GM12878 (cell line): ENCODE data around the gene HOXA1. TPM values are rescaled to one million over a fixed set of nuclear protein-coding genes. Genes with fewer than 3 reads are reported as not detected.

Experiments used
- ATAC-seq: fragments of 200-7000 bp; cut with Tn5 transposase; 3 replicates; pipeline ENCODE4 v1.9.1; 2020; ENCODE audit warnings: mild to moderate bottlenecking, moderate library complexity
- BruUV-seq: library from RNA; stranded (reverse); fragments of 400-500 nt; replicated peaks from 2 replicates; lab custom pipeline; 2021; lab: Mats Ljungman, UMichigan
- CTCF ChIA-PET: fragments of 300-600 bp; sonication (Branson Sonifier 250); formaldehyde crosslinking; extraction: SDS; loops from one replicate; lab custom pipeline; 2021; ENCODE audit warnings: inconsistent platforms; lab: Yijun Ruan, JAX
- POLR2A ChIA-PET: fragments of 350-600 bp; formaldehyde crosslinking; extraction: SDS; loops from one replicate; lab custom pipeline; 2021; ENCODE audit warnings: inconsistent platforms; lab: Charles Lee
- RAD21 ChIA-PET: fragments of 300-600 bp; sonication (Branson Sonifier 250); formaldehyde crosslinking; loops from one replicate; lab custom pipeline; 2023; ENCODE audit warnings: antibody characterized with exemption; ENCODE audit not compliant: unreplicated experiment; lab: Charles Lee
- SMC1A ChIA-PET: fragments of 300-600 bp; sonication (Branson Sonifier 250); formaldehyde crosslinking; loops from one replicate; lab custom pipeline; 2023; ENCODE audit not compliant: unreplicated experiment, uncharacterized antibody; lab: Charles Lee
- DNase-seq: peaks from one replicate; pipeline ENCODE4 v3.0.0-alpha.2; 2011; ENCODE audit warnings: low read depth, low spot score
- FAIRE-seq: peaks from 3 replicates; lab custom pipeline; 2011; peaks lifted over from hg19 to GRCh38; lab: Jason Lieb, UNC
- H2AFZ ChIP-seq: 2 replicates; pipeline ENCODE4 v1.6.0; 2011; ENCODE audit warnings: low read depth, low read length, control low read depth; ENCODE audit not compliant: control insufficient read depth
- H3K27ac ChIP-seq: 2 replicates; pipeline ENCODE4 v1.5.1; 2011; ENCODE audit warnings: control low read depth; ENCODE audit not compliant: control insufficient read depth, insufficient read depth
- H3K27me3 ChIP-seq, 2 experiments: replicated peaks in 1 of 2; 2 replicates each; pipeline versions ENCODE4 v1.6.0 to v1.6.1; 2011; ENCODE audit warnings: low read length in 1 of 2; ENCODE audit not compliant: control insufficient read depth in 2 of 2, insufficient read depth in 2 of 2
- H3K36me3 ChIP-seq, 2 experiments: 2 replicates each; pipeline ENCODE4 v1.5.1; 2011; ENCODE audit warnings: low read length in 1 of 2; ENCODE audit not compliant: control insufficient read depth in 2 of 2, insufficient read depth in 2 of 2
- H3K4me1 ChIP-seq: 2 replicates; pipeline ENCODE4 v1.6.1; 2011; ENCODE audit warnings: mild to moderate bottlenecking, low read length, moderate library complexity, mixed read lengths; ENCODE audit not compliant: control insufficient read depth, insufficient read depth
- H3K4me2 ChIP-seq: 2 replicates; pipeline ENCODE4 v1.6.0; 2011; ENCODE audit warnings: control low read depth; ENCODE audit not compliant: control insufficient read depth, insufficient read depth
- H3K4me3 ChIP-seq: fragments of 200-600 bp; sonication (generic); 2 replicates; pipeline ENCODE4 v1.5.1; 2016
- H3K79me2 ChIP-seq: 2 replicates; pipeline ENCODE4 v1.6.0; 2011; ENCODE audit warnings: low read length; ENCODE audit not compliant: control insufficient read depth, insufficient read depth
- H3K9ac ChIP-seq: 2 replicates; pipeline ENCODE4 v1.8.0; 2011; ENCODE audit warnings: low read length, control low read depth, mixed read lengths; ENCODE audit not compliant: control insufficient read depth, insufficient read depth
- H3K9me3 ChIP-seq: replicated peaks from 3 replicates; pipeline ENCODE4 v1.5.1; 2011; ENCODE audit warnings: mild to moderate bottlenecking, low read length; ENCODE audit not compliant: control insufficient read depth, insufficient read depth
- H4K20me1 ChIP-seq: 2 replicates; pipeline ENCODE4 v1.6.0; 2011; ENCODE audit not compliant: control insufficient read depth, insufficient read depth
- CEBPB ChIP-seq, 2 experiments: fragments of 150-350 bp in 1 of 2; IDR thresholded peaks; 2 replicates each; pipeline ENCODE4 v1.6.1; 2012 to 2014; ENCODE audit warnings: low read depth in 2 of 2, low read length in 2 of 2, borderline replicate concordance in 1 of 2, inconsistent platforms in 1 of 2
- CHD4 ChIP-seq: fragments of 200-600 bp; sonication (generic); IDR thresholded peaks from 2 replicates; pipeline ENCODE4 v1.6.1; 2016; ENCODE audit warnings: mild to moderate bottlenecking
- GABPA ChIP-seq: IDR thresholded peaks from 2 replicates; pipeline ENCODE4 v1.6.1; 2014; ENCODE audit warnings: antibody characterized with exemption, low read depth, mild to moderate bottlenecking, inconsistent platforms
- JUND ChIP-seq: IDR thresholded peaks from 2 replicates; pipeline ENCODE4 v1.6.1; 2012; ENCODE audit warnings: low read depth, mild to moderate bottlenecking, low read length, improper control_type of control experiment, moderate library complexity
- KAT2A ChIP-seq: conservative IDR thresholded peaks from 2 replicates; pipeline ENCODE4 v1.6.1; 2011; ENCODE audit warnings: low read depth, low read length; ENCODE audit not compliant: control insufficient read depth
- KDM1A ChIP-seq: fragments of 200-600 bp; sonication (generic); IDR thresholded peaks from 2 replicates; pipeline ENCODE4 v1.6.1; 2016; ENCODE audit warnings: borderline replicate concordance
- NFIC ChIP-seq: IDR thresholded peaks from 2 replicates; pipeline ENCODE4 v1.6.1; 2012; ENCODE audit warnings: low read depth, mild to moderate bottlenecking, inconsistent platforms, low read length, moderate library complexity
- RAD21 ChIP-seq: IDR thresholded peaks from 2 replicates; pipeline ENCODE4 v1.6.1; 2011; ENCODE audit warnings: mild to moderate bottlenecking, low read depth, low read length, moderate library complexity; ENCODE audit not compliant: insufficient read depth
- SIN3A ChIP-seq: IDR thresholded peaks from 2 replicates; pipeline ENCODE4 v1.6.1; 2012; ENCODE audit warnings: low read depth, low read length, improper control_type of control experiment
- SMAD1 ChIP-seq: fragments of 450-650 bp; IDR thresholded peaks from 2 replicates; pipeline ENCODE4 v1.6.1; 2018; ENCODE audit warnings: mild to moderate bottlenecking, low read depth; ENCODE audit not compliant: partially characterized antibody
- WGBS: methylation state at CpG from one replicate; pipeline ENCODE4 v1.1.6; 2016; ENCODE audit warnings: low lambda C conversion rate; ENCODE audit not compliant: insufficient replicate concordance, insufficient coverage; ENCODE audit errors: missing lambda C conversion rate; 5-methylcytosine and 5-hydroxymethylcytosine counted together
- in situ Hi-C: fragments of 300-500 bp; cut with MboI; formaldehyde crosslinking; loops from 9 replicates; pipeline ENCODE4 v1.14.3; 2018; ENCODE audit warnings: mixed read lengths
- intact Hi-C: fragments of 100-400 bp; cut with micrococcal nuclease; formaldehyde crosslinking; loops from one replicate; pipeline ENCODE4 v1.14.2; 2022; ENCODE audit not compliant: unreplicated experiment
- polyA plus RNA-seq, 11 experiments: library from polyadenylated mRNA; depleted of rRNA in 4 of 11; unstranded in 6 of 11; stranded (reverse) in 5 of 11; fragments of >200 nt; fragmentation: Nextera tagmentation in 4 of 11; fragmentation: Illumina TruSeq in 1 of 11; extraction: Ambion mirVana in 4 of 11; extraction: Trizol in 1 of 11; gene quantifications; 1 replicate in 1 of 11; 2 replicates in 10 of 11; pipeline versions ENCODE4 v1.2.1 to v1.2.3, GENCODE V29; 2011 to 2016; ENCODE audit warnings: inconsistent platforms in 2 of 11, missing spikeins in 2 of 11, low read depth in 1 of 11
- total RNA-seq, 4 experiments: library from RNA; depleted of rRNA in 3 of 4; stranded (reverse); fragments of >200 nt in 3 of 4; fragmentation: Illumina TruSeq in 1 of 4; extraction: Trizol in 1 of 4; gene quantifications; 2 replicates each; pipeline versions ENCODE4 v1.2.1 to v1.2.3, GENCODE V29; 2013 to 2021
- TF ChIP-seq, protein P1 (sequence below): IDR thresholded peaks from 2 replicates; pipeline ENCODE4 v1.6.1; 2011; ENCODE audit warnings: borderline replicate concordance, low read depth, mild to moderate bottlenecking, moderate library complexity, low read length; ENCODE audit not compliant: insufficient read depth, poor library complexity, severe bottlenecking
- TF ChIP-seq, protein P2 (sequence below): fragments of 450-650 bp; IDR thresholded peaks from 2 replicates; pipeline ENCODE4 v1.6.1; 2018; ENCODE audit warnings: mild to moderate bottlenecking, low read depth, moderate library complexity; ENCODE audit not compliant: partially characterized antibody

Gene HOXA1
- total and polyA plus RNA-seq, 10 of the 15 experiments (the other 5 are each of a cell fraction or from before 2014, with no cell fraction given): 0.06 to 1.7 (median 0.18) TPM; not detected in 3

DNA sequence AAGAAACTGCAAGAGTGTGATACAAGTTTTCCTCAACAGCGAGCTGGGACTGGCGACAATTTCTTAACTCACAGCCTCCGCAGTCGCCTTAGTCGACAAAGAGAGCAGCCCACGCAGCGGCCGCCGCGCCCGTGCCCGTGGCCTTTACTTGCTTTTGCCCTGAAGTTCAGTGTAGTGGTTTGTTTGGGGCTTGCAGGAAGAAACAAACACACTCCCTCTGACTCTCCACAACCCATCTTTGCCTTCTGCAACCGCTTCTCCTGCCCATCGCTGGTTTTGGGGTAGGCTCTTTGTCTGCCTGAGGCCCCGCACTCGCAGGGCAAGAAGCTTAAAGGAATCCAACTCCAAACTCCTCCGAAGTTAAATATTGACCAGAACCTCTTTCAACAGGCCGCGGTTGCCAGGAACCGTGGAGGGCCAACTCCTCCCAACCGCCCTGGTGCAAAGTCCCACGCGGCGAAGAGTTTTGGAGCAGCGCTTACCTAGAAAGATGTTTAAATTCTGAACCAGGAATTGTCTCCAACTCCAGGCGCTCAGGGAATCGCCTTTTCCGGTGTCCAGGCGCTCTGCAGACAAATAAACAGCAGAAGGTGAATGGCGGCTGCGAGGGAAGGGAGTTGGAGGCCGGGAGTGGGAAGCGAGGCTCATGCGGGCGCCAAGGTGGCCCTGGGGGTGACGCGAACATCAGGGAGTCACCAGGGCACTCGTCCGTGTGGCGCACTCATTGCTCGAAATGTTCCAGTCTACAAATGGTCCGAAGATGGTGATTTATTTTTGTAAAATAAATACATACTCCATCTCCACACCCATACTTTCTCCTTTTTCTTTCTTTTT, 26.5 kb upstream of the HOXA1 start:
- no peak overlapping the region for H3K9ac ChIP-seq
- H3K4me3 ChIP-seq: no peak overlapping the region
- H3K36me3 ChIP-seq: no peaks in the 10 kb centered on the region
- ATAC-seq (no peak), DNase-seq (no peak), FAIRE-seq (no peak)
- no peak overlapping the region for H3K27ac ChIP-seq
- no peaks in the 10 kb centered on the region for H3K79me2 ChIP-seq
- no peak overlapping the region for H3K4me2 ChIP-seq
- H3K9me3 ChIP-seq: no peaks in the 10 kb centered on the region
- POLR2A ChIA-PET: no interaction called here
- H3K27me3 ChIP-seq: no peaks in the 10 kb centered on the region; a peak in 2 of 4 replicates
- WGBS: 74% methylated on average over 41 of the region's 42 CpGs
- RAD21 ChIA-PET: no interaction called here
- H2AFZ ChIP-seq: no peak overlapping the region
- H4K20me1 ChIP-seq: no peaks in the 10 kb centered on the region
- TF ChIP-seq, protein P1, sequence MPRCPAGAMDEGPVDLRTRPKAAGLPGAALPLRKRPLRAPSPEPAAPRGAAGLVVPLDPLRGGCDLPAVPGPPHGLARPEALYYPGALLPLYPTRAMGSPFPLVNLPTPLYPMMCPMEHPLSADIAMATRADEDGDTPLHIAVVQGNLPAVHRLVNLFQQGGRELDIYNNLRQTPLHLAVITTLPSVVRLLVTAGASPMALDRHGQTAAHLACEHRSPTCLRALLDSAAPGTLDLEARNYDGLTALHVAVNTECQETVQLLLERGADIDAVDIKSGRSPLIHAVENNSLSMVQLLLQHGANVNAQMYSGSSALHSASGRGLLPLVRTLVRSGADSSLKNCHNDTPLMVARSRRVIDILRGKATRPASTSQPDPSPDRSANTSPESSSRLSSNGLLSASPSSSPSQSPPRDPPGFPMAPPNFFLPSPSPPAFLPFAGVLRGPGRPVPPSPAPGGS: no peak
- no peak for TF ChIP-seq CHD4
- TF ChIP-seq RAD21: no peak
- TF ChIP-seq JUND: no peak
- TF ChIP-seq KDM1A: no peak
- TF ChIP-seq CEBPB (IDR thresholded peaks at IDR 0.05; ENCODE audit: borderline replicate concordance in 1 of 2, low read depth in 2 of 2, low read length in 2 of 2): no peak
- TF ChIP-seq NFIC: no peak
- no peak for TF ChIP-seq SMAD1
- no peak for TF ChIP-seq SIN3A
- TF ChIP-seq, protein P2, sequence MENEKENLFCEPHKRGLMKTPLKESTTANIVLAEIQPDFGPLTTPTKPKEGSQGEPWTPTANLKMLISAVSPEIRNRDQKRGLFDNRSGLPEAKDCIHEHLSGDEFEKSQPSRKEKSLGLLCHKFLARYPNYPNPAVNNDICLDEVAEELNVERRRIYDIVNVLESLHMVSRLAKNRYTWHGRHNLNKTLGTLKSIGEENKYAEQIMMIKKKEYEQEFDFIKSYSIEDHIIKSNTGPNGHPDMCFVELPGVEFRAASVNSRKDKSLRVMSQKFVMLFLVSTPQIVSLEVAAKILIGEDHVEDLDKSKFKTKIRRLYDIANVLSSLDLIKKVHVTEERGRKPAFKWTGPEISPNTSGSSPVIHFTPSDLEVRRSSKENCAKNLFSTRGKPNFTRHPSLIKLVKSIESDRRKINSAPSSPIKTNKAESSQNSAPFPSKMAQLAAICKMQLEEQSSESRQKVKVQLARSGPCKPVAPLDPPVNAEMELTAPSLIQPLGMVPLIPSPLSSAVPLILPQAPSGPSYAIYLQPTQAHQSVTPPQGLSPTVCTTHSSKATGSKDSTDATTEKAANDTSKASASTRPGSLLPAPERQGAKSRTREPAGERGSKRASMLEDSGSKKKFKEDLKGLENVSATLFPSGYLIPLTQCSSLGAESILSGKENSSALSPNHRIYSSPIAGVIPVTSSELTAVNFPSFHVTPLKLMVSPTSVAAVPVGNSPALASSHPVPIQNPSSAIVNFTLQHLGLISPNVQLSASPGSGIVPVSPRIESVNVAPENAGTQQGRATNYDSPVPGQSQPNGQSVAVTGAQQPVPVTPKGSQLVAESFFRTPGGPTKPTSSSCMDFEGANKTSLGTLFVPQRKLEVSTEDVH: no peak
- no peak for TF ChIP-seq GABPA
- TF ChIP-seq KAT2A: no peak
- no TSS peak for BruUV-seq
- in situ Hi-C loops (no loop called here), intact Hi-C loops (no loop called here)
- CTCF ChIA-PET: no interaction called here
- SMC1A ChIA-PET: interaction anchor here (1.1 kb wide), 1 partner anchor 9 kb away, joined by 3 read pairs; no protein-coding TSS in a partner anchor
- no peaks in the 10 kb centered on the region for H3K4me1 ChIP-seq
